Bronchial epithelial cell (primary cell): ENCODE results near the gene FLNC. TPM values are rescaled to one million over a fixed set of nuclear protein-coding genes. Genes with fewer than 3 reads are reported as not detected.

ENCODE experiments used
- DNase-seq: peaks from one replicate; pipeline ENCODE4 v3.0.0-alpha.2; 2010; ENCODE audit warnings: low read depth
- FAIRE-seq: peaks from 2 replicates; lab custom pipeline; 2011; peaks lifted over from hg19 to GRCh38; lab: Jason Lieb, UNC
- H3K27me3 ChIP-seq: 2 replicates; pipeline ENCODE4 v1.5.1; 2011; ENCODE audit warnings: low read length; ENCODE audit not compliant: control insufficient read depth, insufficient read depth
- H3K36me3 ChIP-seq: 2 replicates; pipeline ENCODE4 v1.5.1; 2011; ENCODE audit warnings: low read length; ENCODE audit not compliant: control insufficient read depth, insufficient read depth
- H3K4me3 ChIP-seq: 2 replicates; pipeline ENCODE4 v1.5.1; 2011; ENCODE audit warnings: mild to moderate bottlenecking, low read depth, low read length, control low read depth
- CTCF ChIP-seq: IDR thresholded peaks from 2 replicates; pipeline ENCODE4 v1.5.1; 2011; ENCODE audit warnings: mild to moderate bottlenecking, moderate library complexity, low read length, control low read depth, inconsistent platforms; ENCODE audit not compliant: insufficient read depth, severe bottlenecking
- total RNA-seq: library from RNA; depleted of rRNA; stranded (reverse); fragments of >200 nt; gene quantifications from 2 replicates; pipeline ENCODE4 v1.2.1, GENCODE V29; 2014

Gene FLNC
- total RNA-seq, 1 donor from 2014 or later: 1.8 TPM

GRCh38 chr7:128843938-128844621 is 13.9 kb downstream of the FLNC start:
- Histone ChIP-seq H3K36me3 (no peaks in the 10 kb centered on the region), H3K4me3 (no peak overlapping the region), H3K27me3 (no peaks in the 10 kb centered on the region)
- FAIRE-seq (no peak), DNase-seq (no peak)
- no peak for TF ChIP-seq CTCF

GRCh38 chr7:128844777-128845311 is 14.6 kb downstream of the FLNC start:
- FAIRE-seq (no peak), DNase-seq (no peak)
- Histone ChIP-seq H3K27me3 (no peaks in the 10 kb centered on the region), H3K4me3 (no peak overlapping the region), H3K36me3 (no peaks in the 10 kb centered on the region)
- no peak for TF ChIP-seq CTCF

GRCh38 chr7:128845475-128845874 is 15.3 kb downstream of the FLNC start:
- DNase-seq (no peak), FAIRE-seq (no peak)
- no peak for TF ChIP-seq CTCF
- H3K4me3 ChIP-seq: no peak overlapping the region
- H3K36me3 ChIP-seq: no peaks in the 10 kb centered on the region
- no peaks in the 10 kb centered on the region for H3K27me3 ChIP-seq

GRCh38 chr7:128845987-128846386 is 15.8 kb downstream of the FLNC start:
- Histone ChIP-seq H3K4me3 (no peak overlapping the region), H3K36me3 (no peaks in the 10 kb centered on the region), H3K27me3 (no peaks in the 10 kb centered on the region)
- FAIRE-seq (no peak), DNase-seq (no peak)
- TF ChIP-seq CTCF: no peak

GRCh38 chr7:128846781-128847444 is 16.7 kb downstream of the FLNC start:
- Histone ChIP-seq H3K27me3 (no peaks in the 10 kb centered on the region), H3K36me3 (no peaks in the 10 kb centered on the region), H3K4me3 (no peak overlapping the region)
- no peak for FAIRE-seq
- no peak for TF ChIP-seq CTCF
- DNase-seq: no peak
